HG02610 (cell line): ENCODE measurements around the gene ACCS.

ENCODE experiments used
- ATAC-seq: cut with Tn5 transposase; IDR thresholded peaks from one replicate; pipeline ENCODE4 v1.9.1; 2021; ENCODE audit warnings: mild to moderate bottlenecking, moderate library complexity; ENCODE audit not compliant: unreplicated experiment

ACCS gene

GRCh38 chr11:44127130-44127529, 61.1 kb downstream of the ACCS start:
- no peak for ATAC-seq

- ATAC-seq = no peak
These were observed 62.7 kb downstream of the ACCS start for GRCh38 chr11:44128729-44129128.

- no peak for ATAC-seq
These were observed 64.7 kb downstream of the ACCS start for GRCh38 chr11:44130751-44131150.

DNA sequence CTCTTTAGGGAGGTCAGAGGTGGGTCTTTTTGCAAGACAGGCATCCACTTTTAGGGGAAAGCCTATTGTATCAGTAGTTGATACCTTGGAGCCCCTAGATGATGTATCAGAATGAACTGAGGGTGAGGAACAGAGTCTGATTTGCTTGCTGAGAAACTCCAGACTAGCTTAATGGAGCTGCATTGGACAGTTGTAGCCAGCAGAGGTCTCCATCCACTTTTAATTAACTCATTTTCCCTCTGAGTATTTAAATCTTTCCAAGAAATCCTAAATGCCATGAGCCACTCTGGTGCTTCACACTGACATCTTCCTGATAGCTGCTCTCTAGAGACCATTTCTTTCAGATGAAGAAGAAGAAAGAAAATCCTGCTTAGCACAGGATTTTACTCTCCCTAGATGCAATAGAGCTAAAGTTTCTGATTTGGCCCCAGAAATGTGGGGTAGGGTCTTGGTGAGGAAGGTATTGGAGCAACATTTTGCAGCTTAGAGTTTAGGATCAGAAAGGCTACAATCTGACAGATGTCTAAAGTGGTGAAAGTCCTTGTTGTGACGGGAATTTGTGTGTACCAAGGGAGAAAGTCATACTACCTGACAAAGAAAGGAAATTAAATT, 67.4 kb downstream of the ACCS start:
- ATAC-seq = no peak
